ENCODE data around the gene FAM161B.
"Not testable (repeated sequence)": the region's sequence is repeated elsewhere in the genome, so short reads cannot be mapped to it uniquely, and the experiment has no call there.

DNA sequence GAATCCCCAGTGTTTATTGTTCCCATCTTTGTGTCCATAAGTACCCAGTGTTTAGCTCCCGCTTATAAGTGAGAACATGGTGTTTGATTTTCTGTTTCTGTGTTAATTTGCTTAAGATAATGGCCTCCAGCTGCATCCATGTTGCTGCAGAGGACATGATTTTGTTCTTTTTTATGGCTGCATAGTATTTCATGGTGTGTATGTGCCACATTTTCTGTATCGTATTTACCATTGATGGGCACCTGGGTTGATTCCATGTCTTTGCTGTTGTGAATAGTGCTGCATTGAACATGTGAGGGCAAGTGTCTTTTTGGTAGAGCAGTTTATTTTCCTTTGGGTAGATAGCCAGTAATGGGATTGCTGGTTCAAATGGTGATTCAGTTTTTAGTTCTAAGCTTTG is 30.4 kb downstream of the FAM161B start:
- TF ChIP-seq POLR2AphosphoS5 (IDR thresholded peaks at IDR 0.05); CTCF (IDR thresholded peaks at IDR 0.05 in 8 of 11, conservative IDR thresholded peaks at IDR 0.05 in 3 of 11): not testable (repeated sequence)
